Amygdala (tissue), 56 donors: ENCODE measurements around the gene UACA.
A peak's percentile ranks its signal among the peaks of the same experiment; 100 is the strongest.
"Not testable (repeated sequence)": the region's sequence is repeated elsewhere in the genome, so short reads cannot be mapped to it uniquely, and the experiment has no call there.

ENCODE experiments used
- DNase-seq, 56 donors: peaks; one replicate each; lab custom pipeline; 2025; lab: John Stamatoyannopoulos, UW

The UACA gene

DNA sequence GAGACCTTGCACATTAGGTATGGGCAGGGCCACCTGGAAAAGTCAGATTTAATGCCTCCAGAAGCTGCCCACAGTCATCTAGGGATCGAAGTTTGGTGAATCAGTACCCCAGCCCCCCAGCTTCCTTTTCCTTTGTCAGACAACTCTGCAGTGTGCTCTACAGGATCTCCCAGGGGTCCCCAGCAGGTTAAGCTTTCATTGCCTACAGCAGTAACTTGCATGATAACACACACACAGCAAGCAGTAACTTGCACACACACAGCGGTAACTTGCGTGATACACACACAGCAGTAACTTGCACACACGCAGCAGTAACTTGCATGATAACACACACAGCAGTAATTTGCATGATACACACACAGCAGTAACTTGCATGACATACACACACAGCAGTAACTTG lies 131.3 kb downstream of the UACA start:
- DNase-seq: no peak

GRCh38 chr15:70629735-70630273 lies 133.6 kb downstream of the UACA start:
- DNase-seq: no peak

DNA sequence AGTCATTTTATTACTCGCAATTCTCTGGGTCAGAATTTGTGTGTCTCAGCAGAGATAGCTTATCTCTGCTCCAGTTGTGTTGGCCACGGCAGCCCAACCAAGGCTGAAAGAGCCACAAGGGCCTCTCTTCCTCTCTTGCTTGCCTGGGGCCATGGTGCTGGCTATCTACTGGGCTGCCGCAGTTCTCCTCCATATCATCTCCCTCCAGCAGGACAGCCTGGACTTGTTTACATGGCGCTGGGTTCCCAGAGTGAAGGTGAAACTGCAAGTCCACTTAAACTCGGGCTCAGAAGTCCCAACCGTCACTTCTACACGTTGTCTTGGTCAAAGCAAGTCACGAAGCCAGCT lies 134.8 kb downstream of the UACA start:
- no peak for DNase-seq

GRCh38 chr15:70627734-70628548 lies 135.4 kb downstream of the UACA start:
- peak in 2 of 56 donors; percentile 4 to 9 for DNase-seq

- DNase-seq: no peak
These were observed 136.0 kb downstream of the UACA start for GRCh38 chr15:70627322-70627721.

GRCh38 chr15:70625438-70625837 lies 137.9 kb downstream of the UACA start:
- DNase-seq: no peak

- no peak for DNase-seq
These were observed 138.3 kb downstream of the UACA start for GRCh38 chr15:70625011-70625410.

DNA sequence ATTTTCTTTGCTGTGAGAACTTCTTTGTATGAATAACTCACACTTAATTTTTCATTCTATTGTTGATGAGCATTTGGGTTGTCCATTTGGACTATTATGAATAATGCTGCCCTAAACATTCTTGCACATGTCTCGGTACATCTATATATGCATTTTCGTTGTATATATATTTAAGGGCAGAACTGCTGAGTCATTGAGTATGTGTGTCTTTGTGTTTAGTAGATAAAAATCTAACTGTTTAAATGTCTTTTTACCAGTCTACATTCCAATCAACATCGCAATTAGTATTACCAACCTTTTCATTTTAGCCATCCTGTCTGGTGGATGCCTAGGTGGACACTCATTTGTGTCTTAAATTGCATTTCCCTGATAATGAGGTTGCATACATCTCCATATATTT lies 144.4 kb downstream of the UACA start:
- DNase-seq: no peak

- no peak for DNase-seq
These were observed 145.5 kb downstream of the UACA start for GRCh38 chr15:70617911-70618287.

DNA sequence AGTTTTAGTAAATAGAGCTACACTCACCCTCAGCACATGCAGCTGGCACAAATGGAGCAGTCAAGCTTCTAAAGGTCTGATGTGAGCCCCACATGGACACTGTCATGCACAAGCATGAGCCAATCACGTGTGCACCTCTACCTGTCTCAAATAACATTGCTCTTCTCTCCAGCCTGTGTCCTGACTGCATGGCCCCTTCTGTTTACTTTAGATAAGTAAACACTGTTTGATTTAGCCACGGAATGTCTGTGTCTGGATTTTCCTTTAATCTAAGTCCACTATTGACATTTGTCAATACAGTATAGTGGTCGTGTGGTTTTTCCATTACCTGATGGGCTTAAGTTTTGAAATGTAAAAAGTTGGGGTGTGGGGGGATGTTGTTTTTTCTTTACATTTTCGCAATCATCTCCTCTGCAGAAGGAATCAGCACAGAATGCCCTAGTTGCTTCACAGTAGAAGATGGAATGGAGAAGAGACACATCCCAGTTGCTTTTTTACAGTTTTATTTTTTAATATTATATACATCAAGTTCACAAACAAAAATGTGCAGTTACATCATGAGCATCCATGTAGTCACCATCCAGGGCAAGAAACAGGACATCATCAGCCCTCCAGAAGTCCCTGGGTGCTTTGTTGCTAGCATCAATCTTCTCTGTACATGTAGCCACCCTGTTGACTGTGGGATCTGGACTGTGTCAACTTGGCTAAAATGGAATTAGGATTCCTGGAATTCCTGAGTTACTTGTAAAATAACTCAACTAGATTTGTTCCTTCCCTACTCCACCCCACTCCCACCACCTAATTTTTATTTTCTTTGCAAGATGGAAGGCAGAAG lies 146.1 kb downstream of the UACA start:
- DNase-seq: no peak

- DNase-seq: not testable (repeated sequence)
These were observed 147.0 kb downstream of the UACA start for GRCh38 chr15:70616311-70616756.

DNA sequence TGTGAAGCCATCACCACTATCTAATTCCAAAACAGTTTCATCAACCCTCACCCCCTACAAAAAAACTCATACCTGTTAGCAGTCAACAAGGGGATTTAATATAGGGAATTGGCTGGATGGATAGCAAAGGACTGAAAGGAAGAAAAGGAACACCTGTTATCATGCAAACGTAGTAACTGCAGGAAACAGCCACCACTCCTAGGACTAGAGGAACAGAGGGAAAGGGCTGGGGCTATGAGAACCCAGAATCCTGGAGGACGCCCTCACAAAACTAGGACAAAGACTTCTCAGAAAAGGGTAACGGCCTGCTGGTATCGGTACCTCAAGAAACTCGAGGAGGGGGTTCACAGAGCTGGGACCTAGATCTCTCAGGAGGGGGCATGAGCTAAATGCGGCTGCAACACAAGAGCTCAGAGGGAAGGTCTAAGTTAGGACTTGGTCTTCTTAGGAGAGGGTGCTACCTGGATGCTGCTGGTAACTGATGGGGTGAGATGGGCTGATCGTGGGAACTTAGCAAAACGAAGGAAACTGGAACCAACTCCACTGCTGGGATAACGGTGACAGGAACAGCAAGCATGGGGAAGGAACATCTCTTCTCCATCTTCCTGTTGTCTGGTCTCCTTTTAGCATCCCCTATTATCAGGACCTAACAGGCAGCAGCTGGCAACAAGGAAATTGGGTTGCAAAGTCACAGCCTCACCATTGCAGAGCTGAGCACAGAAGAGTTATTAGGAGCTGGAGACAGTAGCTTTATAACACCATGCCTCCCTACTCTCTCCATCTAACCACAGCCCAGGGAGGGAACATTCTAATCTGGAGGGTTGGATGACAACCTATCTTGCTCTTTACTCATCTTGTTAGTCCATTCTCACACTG lies 147.7 kb downstream of the UACA start:
- no peak for DNase-seq

GRCh38 chr15:70614221-70614620 lies 149.1 kb downstream of the UACA start:
- no peak for DNase-seq

DNA sequence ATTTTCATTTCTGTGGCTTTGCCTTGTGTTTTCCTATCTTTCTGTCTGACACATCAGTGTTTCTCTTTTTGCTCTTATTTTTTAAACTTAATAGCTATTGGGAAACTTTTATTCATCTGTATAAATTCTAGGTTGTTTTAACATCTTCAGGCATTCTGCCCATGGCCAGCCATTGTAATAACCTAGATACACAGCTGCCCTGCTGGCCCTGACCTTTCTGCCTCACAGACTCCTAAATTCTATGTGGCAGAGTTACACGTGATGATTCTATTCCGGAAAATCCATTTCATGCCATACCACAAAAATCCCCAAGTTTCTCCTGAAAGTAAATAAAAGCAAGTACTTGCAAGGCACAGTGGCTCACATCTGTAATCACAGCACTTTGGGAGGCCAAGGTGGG lies 150.1 kb downstream of the UACA start:
- DNase-seq: no peak

GRCh38 chr15:70611286-70611685 lies 152.1 kb downstream of the UACA start:
- no peak for DNase-seq

GRCh38 chr15:70610541-70610940 lies 152.8 kb downstream of the UACA start:
- DNase-seq: no peak

GRCh38 chr15:70609889-70610288 lies 153.5 kb downstream of the UACA start:
- no peak for DNase-seq

GRCh38 chr15:70608144-70608543 lies 155.2 kb downstream of the UACA start:
- DNase-seq: peak in 1 of 56 donors; percentile 14

DNA sequence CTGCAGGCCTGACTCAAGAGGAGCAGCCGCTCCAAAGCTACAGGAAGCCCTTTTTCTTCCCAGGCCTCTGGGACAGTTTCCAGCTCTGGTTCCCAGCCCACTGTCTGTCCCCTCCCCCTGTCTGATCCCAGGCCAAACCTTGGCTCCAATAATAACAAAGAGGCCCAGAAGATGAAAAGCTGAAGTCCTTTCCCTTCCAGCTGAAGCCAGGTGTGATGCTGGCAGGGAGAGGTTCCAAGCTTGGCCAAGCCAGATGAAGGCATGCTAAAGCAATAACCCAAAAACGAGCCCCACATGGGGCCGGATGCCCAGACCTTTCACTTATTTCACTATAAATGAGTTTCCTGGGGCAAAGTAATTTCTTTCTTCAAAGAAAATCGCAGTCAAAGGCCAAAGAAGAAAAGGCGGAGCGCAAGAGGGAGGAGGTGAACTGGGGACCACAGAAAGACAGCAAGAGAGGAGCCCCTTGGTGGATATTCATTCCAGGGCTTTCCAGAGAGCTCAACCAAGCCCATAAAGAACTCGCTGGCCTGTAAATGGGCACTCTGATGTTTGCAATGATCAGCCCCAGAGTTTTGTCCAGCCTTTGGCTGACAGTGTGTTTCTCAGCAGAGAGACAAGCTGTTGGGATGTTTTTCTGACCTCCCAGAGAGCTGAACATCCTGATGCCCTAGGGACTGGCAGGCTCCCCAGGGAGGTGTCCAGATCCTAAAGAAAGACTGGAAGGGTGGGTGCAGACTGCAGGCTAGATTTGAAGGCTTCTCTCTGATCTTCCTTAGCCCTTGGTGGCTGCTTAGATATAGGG lies 157.6 kb downstream of the UACA start:
- DNase-seq: peak in 52 of 56 donors; percentile 16 to 81 (median 54)
